Gastroesophageal sphincter (tissue), 4 donors: Measurements from ENCODE around the gene SRP72. TPM values are rescaled to one million over a fixed set of nuclear protein-coding genes. Genes with fewer than 3 reads are reported as not detected.

ENCODE experiments used
- ATAC-seq: fragments of 150-250 bp; one replicate; pipeline ENCODE4 v1.9.1; 2016; ENCODE audit warnings: mild to moderate bottlenecking, moderate library complexity
- H3K27ac ChIP-seq, 4 donors: fragments of 200-600 bp; sonication (generic) in 3 of 4; 1 replicate in 3 of 4; 2 replicates in 1 of 4; pipeline ENCODE4 v1.5.1; 2016 to 2019
- H3K27me3 ChIP-seq: fragments of 200-600 bp; sonication (generic); one replicate; pipeline ENCODE4 v1.5.1; 2019
- H3K36me3 ChIP-seq, 2 donors: fragments of 200-600 bp; sonication (generic); one replicate each; pipeline ENCODE4 v1.5.1; 2019; ENCODE audit warnings: control low read depth in 1 of 2
- H3K4me1 ChIP-seq, 3 donors: fragments of 200-600 bp; sonication (generic); 1 replicate in 2 of 3; 2 replicates in 1 of 3; pipeline ENCODE4 v1.5.1; 2016 to 2019; ENCODE audit warnings: control low read depth in 2 of 3
- H3K4me3 ChIP-seq, 2 donors: fragments of 200-600 bp; sonication (generic); one replicate each; pipeline ENCODE4 v1.5.1; 2019; ENCODE audit warnings: mild to moderate bottlenecking in 1 of 2, moderate library complexity in 1 of 2
- H3K9me3 ChIP-seq, 3 donors: fragments of 200-600 bp; sonication (generic); one replicate each; pipeline ENCODE4 v1.5.1; 2017 to 2019; ENCODE audit warnings: control low read depth in 2 of 3
- CTCF ChIP-seq, 4 experiments: fragments of 200-600 bp in 2 of 4; fragments of 450-650 bp in 2 of 4; sonication (generic) in 1 of 4; IDR thresholded peaks; one replicate each; pipeline ENCODE4 v1.5.1; 2017 to 2019; ENCODE audit warnings: antibody characterized with exemption in 4 of 4, mild to moderate bottlenecking in 2 of 4, moderate library complexity in 2 of 4
- EP300 ChIP-seq: sonication (generic); formaldehyde crosslinking; IDR thresholded peaks from one replicate; pipeline ENCODE4 v1.6.1; 2017; ENCODE audit warnings: antibody characterized with exemption, mild to moderate bottlenecking
- POLR2A ChIP-seq, 2 donors: fragments of 450-650 bp; IDR thresholded peaks; one replicate each; pipeline ENCODE4 v1.6.1; 2017; ENCODE audit warnings: antibody characterized with exemption in 2 of 2, mild to moderate bottlenecking in 2 of 2, moderate library complexity in 1 of 2
- POLR2AphosphoS5 ChIP-seq: sonication (generic); formaldehyde crosslinking; IDR thresholded peaks from one replicate; pipeline ENCODE4 v1.6.1; 2017; ENCODE audit warnings: antibody characterized with exemption
- WGBS, 2 donors: methylation state at CpG; one replicate each; pipeline ENCODE4 v1.1.5; 2018; ENCODE audit warnings: low coverage in 1 of 2; 5-methylcytosine and 5-hydroxymethylcytosine counted together
- total RNA-seq, 4 donors: library from RNA; depleted of rRNA; stranded (reverse); fragments of >200 nt; gene quantifications; one replicate each; pipeline ENCODE4 v1.1.0, GENCODE V29; 2016

Gene SRP72
- total RNA-seq, 4 donors from 2014 or later: 43.6 to 55.6 (median 48.1) TPM

- Histone ChIP-seq H3K27ac (no peak overlapping the region), H3K4me1 (peaks cover 0 to 11% (median 0%) of the 10 kb centered on the region in 3 donors), H3K27me3 (peaks cover 17% of the 10 kb centered on the region), H3K36me3 (no peaks in the 10 kb centered on the region), H3K4me3 (no peak overlapping the region), H3K9me3 (no peaks in the 10 kb centered on the region)
- WGBS, 2 donors: 89 to 90% methylated on average over 4 of the region's 4 CpGs
- no peak for ATAC-seq
- TF ChIP-seq EP300 (no peak), POLR2A (IDR thresholded peaks at IDR 0.05) (no peak), CTCF (IDR thresholded peaks at IDR 0.05) (no peak), POLR2AphosphoS5 (no peak)
These were observed 73.4 kb downstream of the SRP72 start for GRCh38 chr4:56540826-56541225.

GRCh38 chr4:56544573-56545131, 77.2 kb downstream of the SRP72 start:
- Histone ChIP-seq H3K27me3 (peaks cover 6% of the 10 kb centered on the region), H3K27ac (peak overlapping the region in 1 of 4 donors; percentile 13), H3K4me3 (peak overlapping the region in 1 of 2 donors; percentile 42), H3K4me1 (peaks cover 0 to 11% (median 0%) of the 10 kb centered on the region in 3 donors), H3K36me3 (no peaks in the 10 kb centered on the region), H3K9me3 (no peaks in the 10 kb centered on the region)
- TF ChIP-seq POLR2A (IDR thresholded peaks at IDR 0.05) (no peak), CTCF (IDR thresholded peaks at IDR 0.05) (peak; percentile 94 to 99 (median 94)), POLR2AphosphoS5 (peak; percentile 68)
- ATAC-seq: peak; percentile 97
- WGBS, 2 donors: 0% methylated on average over 9 to 16 of the region's 33 CpGs

GRCh38 chr4:56550642-56551041, 83.2 kb downstream of the SRP72 start:
- H3K27me3 ChIP-seq: no peaks in the 10 kb centered on the region
- no peak overlapping the region for H3K4me3 ChIP-seq
- no peak for ATAC-seq
- 61 to 68% methylated on average over 6 to 8 of the region's 8 CpGs for WGBS, 2 donors
- no peaks in the 10 kb centered on the region for H3K36me3 ChIP-seq
- H3K9me3 ChIP-seq: no peaks in the 10 kb centered on the region
- TF ChIP-seq POLR2A (IDR thresholded peaks at IDR 0.05) (no peak), EP300 (no peak), POLR2AphosphoS5 (no peak), CTCF (IDR thresholded peaks at IDR 0.05) (no peak)
- no peak overlapping the region for H3K27ac ChIP-seq
- no peaks in the 10 kb centered on the region for H3K4me1 ChIP-seq

GRCh38 chr4:56551516-56551915, 84.1 kb downstream of the SRP72 start:
- 9 to 100% methylated on average over 1 of the region's 2 CpGs for WGBS, 2 donors
- no peak overlapping the region for H3K4me3 ChIP-seq
- no peak for ATAC-seq
- no peaks in the 10 kb centered on the region for H3K36me3 ChIP-seq
- H3K4me1 ChIP-seq: no peaks in the 10 kb centered on the region
- no peak overlapping the region for H3K27ac ChIP-seq
- H3K9me3 ChIP-seq: no peaks in the 10 kb centered on the region
- no peaks in the 10 kb centered on the region for H3K27me3 ChIP-seq
- TF ChIP-seq POLR2A (IDR thresholded peaks at IDR 0.05) (no peak), POLR2AphosphoS5 (no peak), CTCF (IDR thresholded peaks at IDR 0.05) (no peak), EP300 (no peak)

GRCh38 chr4:56552273-56552672, 84.9 kb downstream of the SRP72 start:
- ATAC-seq: no peak
- no peaks in the 10 kb centered on the region for H3K4me1 ChIP-seq
- no peaks in the 10 kb centered on the region for H3K36me3 ChIP-seq
- no peak overlapping the region for H3K27ac ChIP-seq
- H3K4me3 ChIP-seq: no peak overlapping the region
- no peaks in the 10 kb centered on the region for H3K9me3 ChIP-seq
- no peaks in the 10 kb centered on the region for H3K27me3 ChIP-seq
- TF ChIP-seq POLR2A (IDR thresholded peaks at IDR 0.05): no peak
- TF ChIP-seq CTCF (IDR thresholded peaks at IDR 0.05): no peak
- no peak for TF ChIP-seq POLR2AphosphoS5
- no peak for TF ChIP-seq EP300

Other genes with a start within 250 kb of the SRP72 start
- 10 to 100 TPM in 2 of 4 donors, 1 to 10 TPM in 2; 4.5 to 13.1 (median 9.5) TPM for gene AASDH, start 80.1 kb upstream of the SRP72 start, total RNA-seq
- gene PPAT, start 32.0 kb upstream of the SRP72 start, total RNA-seq: 1 to 10 TPM; 2.5 to 8.8 (median 4.1) TPM
- 10 to 100 TPM; 18.8 to 26.0 (median 24.4) TPM for gene PAICS, start 31.4 kb upstream of the SRP72 start, total RNA-seq
- under 1 TPM in 1 of 4 donors, not detected in 3; 0.54 TPM for gene ARL9, start 38.2 kb downstream of the SRP72 start, total RNA-seq
- 10 to 100 TPM in 2 of 4 donors, 1 to 10 TPM in 2; 2.7 to 31.7 (median 6.6) TPM for gene HOPX, start 213.7 kb downstream of the SRP72 start, total RNA-seq